ENCODE results near the gene OLFM3. TPM values are rescaled to one million over a fixed set of nuclear protein-coding genes. Genes with fewer than 3 reads are reported as not detected.

The OLFM3 gene
- total RNA-seq (2014; rRNA removed; shearing (Covaris generic)), result 0.23 TPM in 1 of 2 replicates, not detected in the other

GRCh38 chr1:101996825-101997465 lies at the start of gene OLFM3:
TSS of gene OLFM3 (minus strand) at chr1:101996926.

Small RNA genes within 50 kb of the gene (small RNA-seq; reads per million reads assigned to genes)
- not detected for gene RNU6-352P
